Measurements from ENCODE around the gene CAPN8. TPM values are rescaled to one million over a fixed set of nuclear protein-coding genes. Genes with fewer than 3 reads are reported as not detected.

The CAPN8 gene
- total RNA-seq, 1 donor from 2014 or later, result 0.63 TPM

DNA sequence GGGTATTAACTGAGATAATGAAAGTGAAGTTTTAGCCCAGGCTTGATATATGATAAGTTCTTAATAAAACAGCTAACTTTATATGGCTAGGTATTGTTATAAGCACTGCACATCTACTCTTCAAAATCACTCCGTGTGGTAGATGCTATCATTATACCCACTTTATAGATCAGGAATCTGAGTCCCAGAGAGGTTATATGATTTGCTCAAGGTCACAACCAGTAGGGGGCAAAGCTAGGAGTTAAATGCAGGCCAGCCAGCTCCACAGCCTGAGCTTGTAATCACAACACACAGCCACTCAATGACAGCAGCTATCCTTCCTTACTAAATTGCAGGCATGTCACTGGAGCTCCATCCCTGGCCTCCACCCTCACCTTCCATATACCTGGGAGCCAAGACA is 115.8 kb downstream of the CAPN8 start:
- peaks cover 28% of the 10 kb centered on the region for H3K27me3 Mint-ChIP-seq (ENCODE audit: low read depth)
- TF ChIP-seq, protein P1, sequence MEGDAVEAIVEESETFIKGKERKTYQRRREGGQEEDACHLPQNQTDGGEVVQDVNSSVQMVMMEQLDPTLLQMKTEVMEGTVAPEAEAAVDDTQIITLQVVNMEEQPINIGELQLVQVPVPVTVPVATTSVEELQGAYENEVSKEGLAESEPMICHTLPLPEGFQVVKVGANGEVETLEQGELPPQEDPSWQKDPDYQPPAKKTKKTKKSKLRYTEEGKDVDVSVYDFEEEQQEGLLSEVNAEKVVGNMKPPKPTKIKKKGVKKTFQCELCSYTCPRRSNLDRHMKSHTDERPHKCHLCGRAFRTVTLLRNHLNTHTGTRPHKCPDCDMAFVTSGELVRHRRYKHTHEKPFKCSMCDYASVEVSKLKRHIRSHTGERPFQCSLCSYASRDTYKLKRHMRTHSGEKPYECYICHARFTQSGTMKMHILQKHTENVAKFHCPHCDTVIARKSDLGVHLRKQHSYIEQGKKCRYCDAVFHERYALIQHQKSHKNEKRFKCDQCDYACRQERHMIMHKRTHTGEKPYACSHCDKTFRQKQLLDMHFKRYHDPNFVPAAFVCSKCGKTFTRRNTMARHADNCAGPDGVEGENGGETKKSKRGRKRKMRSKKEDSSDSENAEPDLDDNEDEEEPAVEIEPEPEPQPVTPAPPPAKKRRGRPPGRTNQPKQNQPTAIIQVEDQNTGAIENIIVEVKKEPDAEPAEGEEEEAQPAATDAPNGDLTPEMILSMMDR (IDR thresholded peaks at IDR 0.05; ENCODE audit: unreplicated experiment), result no peak
- H3K27ac Mint-ChIP-seq, result no peak overlapping the region
- no peak overlapping the region for H3K4me3 Mint-ChIP-seq
- H3K4me1 Mint-ChIP-seq, result peaks cover 28% of the 10 kb centered on the region
- H3K9me3 Mint-ChIP-seq, result peaks cover 10% of the 10 kb centered on the region
- DNase-seq (ENCODE audit: low spot score in 2 of 2, unreplicated experiment in 2 of 2), result no peak
- H3K36me3 Mint-ChIP-seq, result no peaks in the 10 kb centered on the region

DNA sequence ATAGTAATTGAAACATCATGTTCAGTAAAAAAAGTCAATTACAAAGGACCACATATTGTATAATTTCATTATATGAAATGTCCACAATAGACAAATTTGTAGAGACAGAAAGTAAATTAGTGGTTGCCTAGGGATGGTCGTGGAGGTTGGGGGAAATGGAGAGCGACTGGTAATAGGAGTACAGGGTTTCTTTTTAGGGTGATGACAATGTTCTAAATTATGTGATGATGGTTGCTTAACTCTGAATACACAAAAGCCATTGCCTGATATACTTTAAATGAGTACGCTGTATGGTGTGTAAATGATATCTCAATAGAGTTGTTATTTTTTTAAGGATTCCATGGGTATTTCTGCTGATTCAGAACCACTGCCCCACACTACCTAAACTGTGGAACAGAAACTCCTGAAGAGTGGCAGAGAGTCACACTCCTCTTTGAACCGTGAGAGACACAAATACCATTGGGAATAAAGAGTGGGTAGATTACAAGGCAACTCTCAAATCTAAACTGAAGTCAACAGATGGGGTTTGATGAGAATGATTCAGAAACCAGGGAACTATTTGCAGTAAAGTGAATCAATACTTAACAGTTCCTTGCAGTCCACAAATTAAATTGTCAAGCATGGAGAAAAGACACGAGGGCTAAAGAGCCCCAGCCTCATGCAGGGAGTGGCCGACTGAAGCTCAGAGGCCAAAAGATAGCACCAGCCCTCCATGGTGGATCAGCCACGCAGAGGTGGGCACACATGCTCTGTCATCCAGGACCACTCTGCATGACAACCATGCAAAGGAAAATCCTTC is 118.0 kb downstream of the CAPN8 start:
- Mint-ChIP-seq H3K27me3 (ENCODE audit: low read depth) (peaks cover 38% of the 10 kb centered on the region), H3K27ac (no peak overlapping the region), H3K36me3 (no peaks in the 10 kb centered on the region), H3K9me3 (peaks cover 10% of the 10 kb centered on the region), H3K4me1 (peaks cover 19% of the 10 kb centered on the region), H3K4me3 (no peak overlapping the region)
- TF ChIP-seq, protein P1 (IDR thresholded peaks at IDR 0.05; ENCODE audit: unreplicated experiment), result no peak
- no peak for DNase-seq (ENCODE audit: low spot score in 2 of 2, unreplicated experiment in 2 of 2)

DNA sequence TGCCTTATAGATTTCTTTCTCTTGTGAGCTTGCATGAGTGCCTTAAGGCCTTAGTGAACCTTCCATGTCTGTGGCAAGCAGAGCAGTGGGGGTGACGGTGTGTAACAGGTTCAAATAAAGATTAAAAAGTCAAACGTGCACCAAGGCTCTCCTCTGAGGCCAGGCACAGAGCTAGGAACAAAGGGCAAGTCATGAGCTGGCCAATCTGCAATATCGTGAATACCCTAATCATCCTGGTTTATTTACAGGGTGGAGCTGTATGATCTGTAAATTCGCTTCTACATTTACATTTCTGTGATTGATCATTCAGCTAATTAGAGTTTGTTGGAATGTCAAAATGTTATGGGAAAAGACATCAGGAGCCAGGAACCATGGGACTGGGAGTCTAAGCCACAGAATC is 120.2 kb downstream of the CAPN8 start:
- DNase-seq (ENCODE audit: low spot score in 2 of 2, unreplicated experiment in 2 of 2), result no peak
- H3K27ac Mint-ChIP-seq, result no peak overlapping the region
- peaks cover 6% of the 10 kb centered on the region for H3K4me1 Mint-ChIP-seq
- no peaks in the 10 kb centered on the region for H3K36me3 Mint-ChIP-seq
- peaks cover 49% of the 10 kb centered on the region for H3K27me3 Mint-ChIP-seq (ENCODE audit: low read depth)
- TF ChIP-seq, protein P1 (IDR thresholded peaks at IDR 0.05; ENCODE audit: unreplicated experiment), result no peak
- no peak overlapping the region for H3K4me3 Mint-ChIP-seq
- H3K9me3 Mint-ChIP-seq, result peaks cover 10% of the 10 kb centered on the region

DNA sequence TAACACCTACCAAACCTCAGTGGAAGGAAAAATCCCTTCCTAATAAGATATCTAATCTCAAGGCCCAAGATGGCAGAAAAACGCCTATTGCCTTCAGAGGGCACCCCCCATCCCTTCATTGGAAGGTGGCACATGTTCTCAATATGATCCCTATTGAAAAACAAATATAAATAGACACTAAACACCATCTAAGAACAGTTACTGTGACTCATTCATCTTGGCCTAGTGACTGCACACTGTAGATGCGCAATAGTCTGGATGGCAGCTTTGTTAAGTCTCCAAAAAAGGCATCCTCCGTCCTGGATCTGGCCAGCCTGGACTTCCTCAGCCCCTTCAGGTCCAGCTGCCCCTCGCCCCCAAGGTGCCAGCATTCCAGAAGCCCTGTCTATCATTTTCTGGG is 121.9 kb downstream of the CAPN8 start:
- H3K27ac Mint-ChIP-seq, result no peak overlapping the region
- peaks cover 8% of the 10 kb centered on the region for H3K9me3 Mint-ChIP-seq
- no peak overlapping the region for H3K4me3 Mint-ChIP-seq
- H3K36me3 Mint-ChIP-seq, result no peaks in the 10 kb centered on the region
- no peaks in the 10 kb centered on the region for H3K4me1 Mint-ChIP-seq
- H3K27me3 Mint-ChIP-seq (ENCODE audit: low read depth), result peaks cover 62% of the 10 kb centered on the region
- DNase-seq (ENCODE audit: low spot score in 2 of 2, unreplicated experiment in 2 of 2), result no peak
- TF ChIP-seq, protein P1 (IDR thresholded peaks at IDR 0.05; ENCODE audit: unreplicated experiment), result no peak

DNA sequence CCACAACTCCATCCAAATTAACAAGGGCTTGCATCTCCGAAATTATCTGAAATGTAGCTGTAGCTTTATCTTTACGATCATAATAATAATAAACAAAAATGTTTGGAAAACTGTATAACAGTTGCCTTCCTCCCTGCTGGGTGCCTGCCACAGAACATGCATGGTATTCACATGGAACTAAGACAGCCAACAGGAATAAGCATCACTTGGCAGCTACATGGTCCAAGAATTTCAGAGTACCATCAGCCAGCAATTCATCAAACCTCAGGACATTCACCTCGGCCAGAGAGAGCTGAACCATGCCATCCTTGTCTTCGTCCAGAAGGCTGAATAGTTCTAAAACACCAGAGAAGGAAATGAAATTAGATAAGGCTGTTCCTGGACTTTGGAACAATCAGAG is 122.7 kb downstream of the CAPN8 start:
- H3K4me3 Mint-ChIP-seq, result no peak overlapping the region

More for the DNA sequence above, 122.7 kb downstream of the CAPN8 start:
- TF ChIP-seq, protein P1 (IDR thresholded peaks at IDR 0.05; ENCODE audit: unreplicated experiment), result no peak
- Mint-ChIP-seq H3K27ac (no peak overlapping the region), H3K36me3 (no peaks in the 10 kb centered on the region), H3K27me3 (ENCODE audit: low read depth) (peaks cover 58% of the 10 kb centered on the region), H3K9me3 (peaks cover under 1% of the 10 kb centered on the region), H3K4me1 (no peaks in the 10 kb centered on the region)
- no peak for DNase-seq (ENCODE audit: low spot score in 2 of 2, unreplicated experiment in 2 of 2)
